Activated CD4-positive, alpha-beta T cell treated with anti-CD3 and anti-CD28 coated beads for 24 hours (primary cell): ENCODE data around the gene SYNE2.
"Not testable (repeated sequence)": the region's sequence is repeated elsewhere in the genome, so short reads cannot be mapped to it uniquely, and the experiment has no call there.

ENCODE experiments used
- DNase-seq, 2 donors: peaks; one replicate each; pipeline ENCODE4 v3.0.0-alpha.2; 2020; ENCODE audit warnings: low read depth in 2 of 2

Gene SYNE2

GRCh38 chr14:64193821-64194220 is 341.0 kb downstream of the SYNE2 start:
- no peak for DNase-seq

- DNase-seq: no peak
These were observed 341.6 kb downstream of the SYNE2 start for GRCh38 chr14:64194404-64194803.

GRCh38 chr14:64195199-64195598 is 342.4 kb downstream of the SYNE2 start:
- DNase-seq: no peak

GRCh38 chr14:64196056-64196455 is 343.3 kb downstream of the SYNE2 start:
- DNase-seq: no peak

GRCh38 chr14:64196814-64197411 is 344.1 kb downstream of the SYNE2 start:
- no peak for DNase-seq

- no peak for DNase-seq
These were observed 345.2 kb downstream of the SYNE2 start for GRCh38 chr14:64197996-64198395.

- no peak for DNase-seq
These were observed 345.7 kb downstream of the SYNE2 start for GRCh38 chr14:64198486-64198885.

- DNase-seq: no peak
These were observed 347.4 kb downstream of the SYNE2 start for GRCh38 chr14:64200170-64200569.

GRCh38 chr14:64201296-64201695 is 348.5 kb downstream of the SYNE2 start:
- no peak for DNase-seq

- no peak for DNase-seq
These were observed 349.2 kb downstream of the SYNE2 start for GRCh38 chr14:64201921-64202545.

GRCh38 chr14:64202716-64203115 is 349.9 kb downstream of the SYNE2 start:
- DNase-seq: no peak

GRCh38 chr14:64203366-64204006 is 350.7 kb downstream of the SYNE2 start:
- DNase-seq: no peak

GRCh38 chr14:64208261-64208660 is 355.5 kb downstream of the SYNE2 start:
- DNase-seq: no peak

- DNase-seq: no peak
These were observed 356.2 kb downstream of the SYNE2 start for GRCh38 chr14:64208981-64209380.

- DNase-seq: no peak
These were observed 356.8 kb downstream of the SYNE2 start for GRCh38 chr14:64209444-64210131.

GRCh38 chr14:64210216-64210615 is 357.4 kb downstream of the SYNE2 start:
- no peak for DNase-seq

- not testable (repeated sequence) for DNase-seq
These were observed 358.1 kb downstream of the SYNE2 start for GRCh38 chr14:64210912-64211311.

- DNase-seq: no peak
These were observed 359.9 kb downstream of the SYNE2 start for GRCh38 chr14:64212666-64213065.

GRCh38 chr14:64213086-64213485 is 360.3 kb downstream of the SYNE2 start:
- DNase-seq: no peak

GRCh38 chr14:64213853-64214570 is 361.2 kb downstream of the SYNE2 start:
- no peak for DNase-seq

GRCh38 chr14:64215274-64215673 is 362.5 kb downstream of the SYNE2 start:
- DNase-seq: no peak

GRCh38 chr14:64215978-64216377 is 363.2 kb downstream of the SYNE2 start:
- DNase-seq: no peak
